Measurements from ENCODE around the gene VEPH1.

- TF ChIP-seq CTCF (conservative IDR thresholded peaks at IDR 0.05 in 1 of 2, IDR thresholded peaks at IDR 0.05 in 1 of 2; ENCODE audit: extremely low read depth in 1 of 2, insufficient read depth in 1 of 2, low read depth in 1 of 2, low read length in 2 of 2) (no peak), EZH2 (IDR thresholded peaks at IDR 0.05; ENCODE audit: borderline replicate concordance, low read length) (no peak)
These were observed 218.1 kb downstream of the VEPH1 start for GRCh38 chr3:157285141-157285540.
